Endothelial cell of umbilical vein (primary cell): ENCODE results near the gene KNCN. TPM values are rescaled to one million over a fixed set of nuclear protein-coding genes. Genes with fewer than 3 reads are reported as not detected.

Source experiments
- BruUV-seq: library from RNA; stranded (reverse); fragments of 400-500 nt; replicated peaks from 2 replicates; lab custom pipeline; 2021; lab: Mats Ljungman, UMichigan
- CTCF ChIA-PET: fragments of 300-600, 350-600 bp; sonication (Branson Sonifier 250); formaldehyde crosslinking; loops from one replicate; lab custom pipeline; 2021; ENCODE audit warnings: antibody characterized with exemption, inconsistent platforms; lab: Charles Lee
- POLR2A ChIA-PET: fragments of 300-600, 350-600 bp; sonication (Branson Sonifier 250); formaldehyde crosslinking; loops from one replicate; lab custom pipeline; 2021; ENCODE audit warnings: antibody characterized with exemption, inconsistent platforms; lab: Charles Lee
- DNase-seq: peaks from one replicate; pipeline ENCODE4 v3.0.0-alpha.2; 2011; ENCODE audit warnings: low read depth, low spot score
- FAIRE-seq: peaks from 2 replicates; lab custom pipeline; 2011; peaks lifted over from hg19 to GRCh38; lab: Jason Lieb, UNC
- H2AFZ ChIP-seq: 2 replicates; pipeline ENCODE4 v1.6.0; 2012; ENCODE audit warnings: low read depth, low read length, control low read depth, inconsistent platforms
- H3K27ac ChIP-seq: 2 replicates; pipeline ENCODE4 v1.5.1; 2011; ENCODE audit warnings: low read depth, mild to moderate bottlenecking, control low read depth, low read length, moderate library complexity; ENCODE audit not compliant: insufficient read depth
- H3K27me3 ChIP-seq, 2 experiments: 2 replicates each; pipeline versions ENCODE4 v1.6.0 to v1.6.1; 2011; ENCODE audit warnings: low read length in 2 of 2, mixed read lengths in 1 of 2; ENCODE audit not compliant: control insufficient read depth in 2 of 2, insufficient read depth in 2 of 2
- H3K36me3 ChIP-seq, 2 experiments: 2 replicates in 1 of 2; 3 replicates in 1 of 2; pipeline ENCODE4 v1.5.1; 2011; ENCODE audit warnings: low read length in 2 of 2, mild to moderate bottlenecking in 1 of 2, moderate library complexity in 1 of 2; ENCODE audit not compliant: control insufficient read depth in 2 of 2, insufficient read depth in 2 of 2; ENCODE audit errors: extremely low read depth in 1 of 2
- H3K4me1 ChIP-seq: 3 replicates; pipeline ENCODE4 v1.5.1; 2011; ENCODE audit warnings: mild to moderate bottlenecking, low read length; ENCODE audit not compliant: control insufficient read depth, insufficient read depth; ENCODE audit errors: extremely low read depth
- H3K4me2 ChIP-seq: 2 replicates; pipeline ENCODE4 v1.6.1; 2011; ENCODE audit warnings: low read length, control low read depth, mixed read lengths; ENCODE audit not compliant: insufficient read depth
- H3K4me3 ChIP-seq, 3 experiments: fragments of 200-600 bp in 1 of 3; sonication (generic), shearing (Covaris generic) in 1 of 3; replicated peaks in 1 of 3; 2 replicates each; pipeline ENCODE4 v1.5.1; 2011 to 2016; ENCODE audit warnings: control low read depth in 3 of 3, low read length in 3 of 3, mild to moderate bottlenecking in 2 of 3, inconsistent platforms in 1 of 3, low read depth in 1 of 3, moderate library complexity in 1 of 3; ENCODE audit not compliant: insufficient read depth in 1 of 3
- H3K79me2 ChIP-seq: 2 replicates; pipeline ENCODE4 v1.6.0; 2012; ENCODE audit warnings: low read length, inconsistent platforms; ENCODE audit not compliant: control insufficient read depth, insufficient read depth
- H3K9ac ChIP-seq: replicated peaks from 2 replicates; pipeline ENCODE3; 2011; ENCODE audit warnings: low read length, control low read depth; ENCODE audit not compliant: insufficient read depth; ENCODE audit errors: extremely low read depth
- H3K9me1 ChIP-seq: replicated peaks from 3 replicates; pipeline ENCODE4 v1.6.0; 2011; ENCODE audit warnings: mild to moderate bottlenecking, low read length; ENCODE audit not compliant: control insufficient read depth, insufficient read depth; ENCODE audit errors: extremely low read depth
- H3K9me3 ChIP-seq: replicated peaks from 2 replicates; pipeline ENCODE4 v1.5.1; 2012; ENCODE audit warnings: low read length, inconsistent platforms; ENCODE audit not compliant: control insufficient read depth, insufficient read depth
- H4K20me1 ChIP-seq: replicated peaks from 2 replicates; pipeline ENCODE3; 2011; ENCODE audit warnings: mild to moderate bottlenecking, low read length; ENCODE audit not compliant: control insufficient read depth, insufficient read depth; ENCODE audit errors: extremely low read depth
- CTCF ChIP-seq, 2 donors: IDR thresholded peaks; 1 replicate in 1 of 2; 2 replicates in 1 of 2; pipeline ENCODE4 v1.5.1; 2011; ENCODE audit warnings: low read length in 2 of 2, mild to moderate bottlenecking in 2 of 2, moderate library complexity in 2 of 2, control low read depth in 1 of 2, inconsistent platforms in 1 of 2, low read depth in 1 of 2; ENCODE audit not compliant: insufficient read depth in 1 of 2; ENCODE audit errors: extremely low read depth in 1 of 2
- EZH2 ChIP-seq: IDR thresholded peaks from 2 replicates; pipeline ENCODE4 v1.6.1; 2012; ENCODE audit warnings: borderline replicate concordance, low read depth, mild to moderate bottlenecking, moderate library complexity, low read length, inconsistent platforms; ENCODE audit not compliant: severe bottlenecking
- FOS ChIP-seq: IDR thresholded peaks from 2 replicates; pipeline ENCODE4 v1.6.1; 2011; ENCODE audit warnings: mild to moderate bottlenecking, low read length, moderate library complexity, borderline replicate concordance; ENCODE audit not compliant: insufficient read depth
- GATA2 ChIP-seq: IDR thresholded peaks from 2 replicates; pipeline ENCODE4 v1.7.0; 2011; ENCODE audit warnings: low read depth, mild to moderate bottlenecking, moderate library complexity, mixed read lengths, low read length; ENCODE audit not compliant: insufficient read length, insufficient read depth
- JUN ChIP-seq: IDR thresholded peaks from 2 replicates; pipeline ENCODE4 v1.6.1; 2011; ENCODE audit warnings: borderline replicate concordance, low read depth; ENCODE audit not compliant: insufficient read length, insufficient read depth
- MAX ChIP-seq: IDR thresholded peaks from 2 replicates; pipeline ENCODE4 v1.6.1; 2011; ENCODE audit not compliant: insufficient read depth, insufficient read length
- POLR2A ChIP-seq: IDR thresholded peaks from 2 replicates; pipeline ENCODE4 v1.6.1; 2012; ENCODE audit warnings: low read depth, mild to moderate bottlenecking, control low read depth, low read length
- dilution Hi-C: fragments of 300-500 bp; cut with MboI; formaldehyde crosslinking; loops from one replicate; pipeline ENCODE4 v1.15.0; 2019; ENCODE audit warnings: low sequenced_read_pairs; ENCODE audit not compliant: extremely low pct_ligation_motif_present
- intact Hi-C: fragments of 100-400 bp; cut with micrococcal nuclease; formaldehyde crosslinking; loops from one replicate; pipeline ENCODE4 v1.10.0; 2022
- polyA plus RNA-seq, 4 experiments: library from polyadenylated mRNA; depleted of rRNA in 3 of 4; stranded (reverse) in 3 of 4; unstranded in 1 of 4; fragments of >200 nt; gene quantifications; 2 replicates each; pipeline versions ENCODE4 v1.2.1 to v1.2.3, GENCODE V29; 2011 to 2012; ENCODE audit warnings: missing spikeins in 1 of 4
- total RNA-seq: library from RNA; stranded (reverse); gene quantifications from 2 replicates; pipeline ENCODE4 v1.2.3, GENCODE V29; 2021

The KNCN gene
- total and polyA plus RNA-seq, 2 donors (not counting 3 experiments of a cell fraction or from before 2014, with no cell fraction given) = not detected

DNA sequence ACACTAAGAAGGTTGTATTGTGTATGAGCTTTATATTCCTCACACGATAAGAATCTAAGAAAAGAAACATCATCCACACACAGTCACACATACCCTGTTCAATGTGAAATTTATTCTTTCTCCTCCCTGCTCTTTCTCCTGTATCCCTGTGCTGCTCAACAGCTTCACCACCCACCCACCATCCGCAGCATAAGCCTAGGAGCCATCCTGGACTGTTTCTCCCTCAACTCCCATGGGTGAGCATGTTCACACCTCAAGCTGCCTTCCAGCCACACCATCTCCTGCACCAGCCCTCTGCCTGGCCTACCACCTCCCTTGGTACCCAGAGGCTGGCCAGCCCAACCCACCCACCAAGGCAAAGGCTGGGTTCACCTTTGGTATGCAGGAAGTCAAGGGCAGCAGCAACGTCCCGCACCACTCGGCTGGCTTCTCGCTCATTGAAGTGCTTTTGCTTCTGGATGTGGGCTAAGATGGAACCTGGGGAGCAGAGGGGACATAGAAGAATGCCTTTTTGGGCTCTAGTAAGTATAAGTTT is 20.3 kb upstream of the KNCN start:
- BruUV-seq = no TSS peak
- Histone ChIP-seq H3K9me3 (no peaks in the 10 kb centered on the region), H3K27ac (no peak overlapping the region), H3K36me3 (no peaks in the 10 kb centered on the region), H4K20me1 (no peaks in the 10 kb centered on the region), H3K9me1 (no peaks in the 10 kb centered on the region), H3K4me2 (no peak overlapping the region), H2AFZ (no peak overlapping the region), H3K27me3 (no peaks in the 10 kb centered on the region), H3K4me1 (no peaks in the 10 kb centered on the region), H3K9ac (no peak overlapping the region), H3K4me3 (no peak overlapping the region), H3K79me2 (no peaks in the 10 kb centered on the region)
- ChIA-PET POLR2A (interaction anchor here (0.6 kb wide), 1 partner anchor 200 kb away, joined by 4 read pairs; no protein-coding TSS in a partner anchor), CTCF (interaction anchor here (0.9 kb wide), 1 partner anchor 11 kb away, joined by 3 read pairs; no protein-coding TSS in a partner anchor)
- intact Hi-C loops (no loop called here), dilution Hi-C loops (no loop called here)
- no peak for TF ChIP-seq MAX
- no peak for TF ChIP-seq FOS
- TF ChIP-seq CTCF (IDR thresholded peaks at IDR 0.05; ENCODE audit: extremely low read depth in 1 of 2, insufficient read depth in 1 of 2, low read depth in 1 of 2, low read length in 2 of 2) = no peak
- no peak for TF ChIP-seq JUN
- no peak for TF ChIP-seq GATA2
- TF ChIP-seq POLR2A = no peak
- TF ChIP-seq EZH2 = no peak
- no peak for DNase-seq
- no peak for FAIRE-seq
